Omental fat pad (tissue), 4 donors: ENCODE data around the gene RTF2. TPM values are rescaled to one million over a fixed set of nuclear protein-coding genes. Genes with fewer than 3 reads are reported as not detected.
"Not testable (repeated sequence)": the region's sequence is repeated elsewhere in the genome, so short reads cannot be mapped to it uniquely, and the experiment has no call there.

Source experiments
- ATAC-seq: fragments of 150-250 bp; one replicate; pipeline ENCODE4 v1.9.1; 2016; ENCODE audit warnings: mild to moderate bottlenecking, moderate library complexity; ENCODE audit not compliant: low FRiP score
- DNase-seq: peaks from one replicate; pipeline ENCODE4 v3.0.0-alpha.2; 2019; ENCODE audit warnings: low spot score
- CTCF ChIP-seq, 3 donors: fragments of 450-650 bp; IDR thresholded peaks; one replicate each; pipeline ENCODE4 v1.5.1; 2016 to 2017; ENCODE audit warnings: antibody characterized with exemption in 3 of 3, mild to moderate bottlenecking in 3 of 3, moderate library complexity in 2 of 3
- total RNA-seq, 4 donors: library from RNA; depleted of rRNA; stranded (reverse); fragments of >200 nt; gene quantifications; one replicate each; pipeline ENCODE4 v1.1.0, GENCODE V29; 2016

The RTF2 gene
- total RNA-seq, 4 donors from 2014 or later: 52.7 to 62.9 (median 53.7) TPM

GRCh38 chr20:56518721-56519398 lies 50.4 kb downstream of the RTF2 start:
- DNase-seq (no peak), ATAC-seq (no peak)
- no peak for TF ChIP-seq CTCF (IDR thresholded peaks at IDR 0.05)

- ATAC-seq (no peak), DNase-seq (no peak)
- no peak for TF ChIP-seq CTCF (IDR thresholded peaks at IDR 0.05)
Observed at GRCh38 chr20:56519551-56519950, 51.1 kb downstream of the RTF2 start.

GRCh38 chr20:56520180-56520579 lies 51.8 kb downstream of the RTF2 start:
- no peak for TF ChIP-seq CTCF (IDR thresholded peaks at IDR 0.05)
- ATAC-seq: no peak
- no peak for DNase-seq

GRCh38 chr20:56520746-56521354 lies 52.4 kb downstream of the RTF2 start:
- not testable (repeated sequence) for DNase-seq

GRCh38 chr20:56522311-56522710 lies 53.9 kb downstream of the RTF2 start:
- DNase-seq: no peak
- ATAC-seq: no peak
- no peak for TF ChIP-seq CTCF (IDR thresholded peaks at IDR 0.05)

More at GRCh38 chr20:56520746-56521354, 52.4 kb downstream of the RTF2 start:
- not testable (repeated sequence) for ATAC-seq

GRCh38 chr20:56524444-56524843 lies 56.0 kb downstream of the RTF2 start, which contains the start of gene FAM209A:
Gene FAM209A (plus strand): TSS chr20:56524744. CDS start chr20:56524809, 65 bp downstream.
- DNase-seq, ATAC-seq: not testable (repeated sequence)

GRCh38 chr20:56527521-56527920 lies 59.1 kb downstream of the RTF2 start:
- no peak for TF ChIP-seq CTCF (IDR thresholded peaks at IDR 0.05)
- ATAC-seq: no peak

GRCh38 chr20:56532946-56533345 lies 64.5 kb downstream of the RTF2 start, which contains the start of gene FAM209B:
Gene FAM209B (plus strand): TSS chr20:56533246. CDS start chr20:56533342, 96 bp downstream.
- not testable (repeated sequence) for ATAC-seq, DNase-seq

More at GRCh38 chr20:56527521-56527920, 59.1 kb downstream of the RTF2 start:
- DNase-seq: no peak
